ENCODE data around the gene ATL3.
"Not testable (repeated sequence)": the region's sequence is repeated elsewhere in the genome, so short reads cannot be mapped to it uniquely, and the experiment has no call there.

ATL3 gene

GRCh38 chr11:63589000-63589399, 82.2 kb downstream of the ATL3 start:
- DNase-seq (ENCODE audit: low read depth) = no peak

- no peak for DNase-seq (ENCODE audit: low read depth)
Observed at GRCh38 chr11:63586451-63587166, 84.6 kb downstream of the ATL3 start.

GRCh38 chr11:63583357-63583677, 87.9 kb downstream of the ATL3 start:
- DNase-seq (ENCODE audit: low read depth) = no peak

GRCh38 chr11:63581224-63581623, 90.0 kb downstream of the ATL3 start:
- DNase-seq (ENCODE audit: low read depth) = not testable (repeated sequence)

GRCh38 chr11:63578882-63579281, 92.3 kb downstream of the ATL3 start:
- not testable (repeated sequence) for DNase-seq (ENCODE audit: low read depth)

- no peak for DNase-seq (ENCODE audit: low read depth)
Observed at GRCh38 chr11:63574856-63575602, 96.1 kb downstream of the ATL3 start.

Data from non-pigmented ciliary epithelial cell (primary cell).